ENCODE results near the gene TULP3. TPM values are rescaled to one million over a fixed set of nuclear protein-coding genes. Genes with fewer than 3 reads are reported as not detected.

Gene TULP3
- 27.3 and 30.5 TPM in 2 replicates for total RNA-seq

DNA sequence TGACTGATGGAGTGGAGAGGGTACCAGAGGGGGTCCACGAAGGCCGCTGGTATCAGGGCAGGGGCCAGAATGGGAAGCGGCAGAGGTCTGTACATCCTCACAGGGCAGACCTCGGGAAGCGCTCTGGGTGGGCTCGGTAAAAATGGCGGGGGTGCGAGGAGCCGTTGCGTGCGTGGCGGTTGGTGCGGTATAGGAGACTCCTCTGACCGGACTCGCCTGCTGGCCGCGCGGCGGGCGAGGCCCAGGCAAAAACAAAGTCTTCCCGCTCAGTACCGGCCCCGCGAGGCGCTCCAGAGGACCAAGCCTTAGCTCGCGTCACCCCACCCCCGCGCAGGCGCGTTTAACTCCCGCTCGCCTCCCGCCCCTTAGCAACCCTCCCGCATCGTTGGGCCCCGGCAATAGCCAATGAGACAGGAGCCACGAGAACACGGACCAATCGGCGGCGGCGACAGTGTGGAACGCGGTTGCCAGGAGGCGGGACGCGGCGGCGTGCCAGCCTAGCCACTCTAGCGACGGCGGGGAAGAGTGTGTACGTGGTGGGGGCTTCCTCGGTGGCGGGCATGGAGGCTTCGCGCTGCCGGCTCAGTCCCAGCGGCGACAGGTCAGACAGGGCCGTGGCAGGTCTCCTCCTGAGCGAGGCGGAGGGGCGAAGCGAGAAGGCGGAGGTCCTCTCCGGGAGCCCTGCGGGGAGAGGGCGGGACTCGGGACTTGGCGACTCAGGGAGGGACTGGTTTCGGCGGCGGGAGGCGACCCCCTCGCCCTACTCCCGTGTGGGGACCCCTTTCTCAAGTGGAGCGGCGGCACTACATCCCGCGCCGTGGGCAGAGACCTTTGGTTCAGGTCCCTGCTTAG is at the start of gene TULP3:
TULP3 (plus strand) TSS at position 504 of the 852 bp plus-strand sequence; CDS start at position 561, 57 bp downstream.

DNA sequence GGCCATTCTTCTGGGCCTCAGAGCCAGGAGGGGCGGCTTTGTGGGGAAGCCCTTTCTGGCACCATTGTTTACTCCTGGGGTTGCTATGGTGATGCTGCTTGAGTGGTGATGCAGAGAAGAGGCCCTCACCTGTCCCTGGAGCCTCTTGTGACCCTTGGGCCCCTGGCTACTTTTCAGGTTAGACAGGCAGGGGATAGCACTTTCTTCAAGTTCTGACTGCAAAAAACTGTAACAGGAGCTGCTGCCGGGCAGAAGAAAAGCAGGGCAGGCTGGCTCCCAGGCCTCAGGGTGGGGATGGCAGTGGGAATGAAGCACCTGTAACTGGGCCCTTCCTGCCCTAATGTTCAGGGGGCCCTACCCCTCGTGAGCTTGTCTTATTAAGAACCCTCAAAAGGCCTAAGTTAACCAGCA is 33.7 kb upstream of the TULP3 start, which contains the start of gene TEX52:
TEX52 (minus strand) TSS at position 19 of the 411 bp plus-strand sequence; CDS start at position 6, 13 bp downstream.

GRCh38 chr12:2877047-2877952 is 13.4 kb upstream of the TULP3 start, which contains the start of the genes FOXM1 and RHNO1:
FOXM1 (minus strand) TSS chr12:2877174; CDS start chr12:2874478, 2,696 bp downstream.
RHNO1 (plus strand) TSS chr12:2877223; CDS start chr12:2885367, 8,144 bp downstream.

DNA sequence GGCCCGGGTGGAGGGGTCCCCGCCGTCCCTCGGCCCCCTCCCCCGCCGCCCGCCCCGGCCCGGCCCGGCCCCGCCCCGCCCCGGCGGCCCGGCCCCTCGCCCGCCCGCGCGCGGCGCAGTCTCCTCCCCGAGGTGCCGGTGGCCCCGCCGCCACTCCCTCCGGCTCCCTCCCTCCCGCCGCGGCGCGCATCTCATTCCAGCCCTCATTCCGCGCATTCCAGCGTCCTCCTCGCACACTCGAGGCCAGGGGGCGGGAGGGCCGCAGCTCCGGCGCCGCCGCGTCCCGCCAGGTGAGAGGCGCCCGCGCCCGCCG is 68.5 kb downstream of the TULP3 start, which contains the start of gene TEAD4:
TEAD4 (plus strand) TSS at position 206 of the 313 bp plus-strand sequence.

Small RNAs within 50 kb of the gene (small RNA-seq; reads per million reads assigned to genes)
- not detected for gene RNU6-1315P

Other genes with a start within 250 kb of the TULP3 start
- gene FKBP4, start 95.9 kb upstream of the TULP3 start, total RNA-seq = 63.4 and 73.2 TPM in 2 replicates
- 18.7 and 21.4 TPM in 2 replicates for gene ITFG2, start 78.2 kb upstream of the TULP3 start, total RNA-seq
- not detected in 2 replicates for gene NRIP2, start 55.9 kb upstream of the TULP3 start, total RNA-seq
- not detected in 2 replicates for gene TEX52, start 33.9 kb upstream of the TULP3 start, total RNA-seq
- 29.7 and 54.6 TPM in 2 replicates for gene FOXM1, start 13.7 kb upstream of the TULP3 start, total RNA-seq
- gene RHNO1, start 13.7 kb upstream of the TULP3 start, total RNA-seq = 26.1 and 34.5 TPM in 2 replicates
- gene TEAD4, start 68.5 kb downstream of the TULP3 start, total RNA-seq = 37.6 and 51.3 TPM in 2 replicates
- 41.6 and 46.1 TPM in 2 replicates for gene TSPAN9, start 186.5 kb downstream of the TULP3 start, total RNA-seq